Esophagus (tissue), 2 donors: ENCODE data around the gene VWA8. TPM values are rescaled to one million over a fixed set of nuclear protein-coding genes. Genes with fewer than 3 reads are reported as not detected.

ENCODE experiments used
- polyA plus RNA-seq, 2 donors: library from polyadenylated mRNA; stranded (reverse); fragments of 200-250 nt; gene quantifications; one replicate each; pipeline ENCODE4 v1.2.3, GENCODE V29; 2013
- donor health status: healthy with polysubstance abuse.
- donor health status: Bipolar disorder and iron deficiency.

Gene VWA8
- polyA plus RNA-seq, 2 donors = 3.5 to 3.6 TPM

Other genes starting within 250 kb of the VWA8 start
- gene DGKH, start 87.5 kb upstream of the VWA8 start, polyA plus RNA-seq = 1 to 10 TPM; 1.9 to 2.7 TPM